SK-N-MC (cell line): ENCODE results near the gene POLR2C.

Experiments
- EZH2 ChIP-seq: fragments of 200-600 bp; sonication (generic); IDR thresholded peaks from one replicate; pipeline ENCODE4 v1.6.1; 2017; ENCODE audit warnings: antibody characterized with exemption
- POLR2AphosphoS5 ChIP-seq: IDR thresholded peaks from 2 replicates; pipeline ENCODE4 v1.6.1; 2012; ENCODE audit warnings: mild to moderate bottlenecking, low read depth, low read length, borderline replicate concordance

DNA sequence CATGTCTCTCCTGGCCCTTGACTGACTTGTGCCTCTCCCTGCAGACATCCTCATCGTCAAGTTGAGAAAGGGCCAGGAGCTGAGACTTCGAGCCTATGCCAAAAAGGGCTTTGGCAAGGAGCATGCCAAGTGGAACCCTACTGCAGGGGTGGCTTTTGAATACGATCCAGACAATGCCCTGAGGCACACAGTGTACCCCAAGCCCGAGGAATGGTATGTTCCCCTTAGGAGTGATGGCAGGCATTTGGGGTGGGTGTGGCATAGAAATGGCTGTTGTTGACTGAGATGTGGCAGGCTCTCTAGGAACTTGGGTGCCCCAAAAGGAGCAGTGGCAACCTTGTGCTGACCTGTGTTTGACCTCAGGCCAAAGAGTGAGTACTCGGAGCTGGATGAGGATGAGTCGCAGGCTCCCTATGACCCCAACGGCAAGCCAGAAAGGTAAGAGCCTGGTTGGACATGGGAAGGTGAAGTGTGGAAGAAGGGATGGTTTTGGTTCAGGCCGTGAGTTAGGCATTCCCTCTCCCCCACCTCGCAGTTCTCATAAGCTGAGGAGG, 7.5 kb downstream of the POLR2C start:
- no peak for TF ChIP-seq POLR2AphosphoS5
- TF ChIP-seq EZH2, result no peak
